HL-60 (cell line): ENCODE measurements around the gene NDUFS3.

Experiments
- DNase-seq, 2 experiments: peaks; one replicate each; pipeline ENCODE4 v3.0.0-alpha.2; 2010 to 2020; ENCODE audit warnings: low read depth in 1 of 2, low spot score in 1 of 2
- H3K27ac ChIP-seq: fragments of 250-450 bp; sonication (Bioruptor Pico); replicated peaks from 2 replicates; pipeline ENCODE4 v1.5.1; 2020; ENCODE audit warnings: mild to moderate bottlenecking, moderate library complexity
- H3K27me3 ChIP-seq: fragments of 250-450 bp; sonication (Bioruptor Pico); 2 replicates; pipeline ENCODE4 v1.5.1; 2021; ENCODE audit warnings: mild to moderate bottlenecking, moderate library complexity; ENCODE audit not compliant: insufficient read depth, poor library complexity, severe bottlenecking
- H3K4me3 ChIP-seq: replicated peaks from 2 replicates; pipeline ENCODE4 v1.5.1; 2011; ENCODE audit warnings: mild to moderate bottlenecking, control low read depth, low read length; ENCODE audit not compliant: insufficient read depth
- GABPA ChIP-seq: IDR thresholded peaks from 2 replicates; pipeline ENCODE4 v1.6.1; 2012; ENCODE audit warnings: low read depth
- POLR2AphosphoS5 ChIP-seq: IDR thresholded peaks from 2 replicates; pipeline ENCODE4 v1.6.1; 2012; ENCODE audit warnings: low read depth
- SPI1 ChIP-seq: IDR thresholded peaks from 2 replicates; pipeline ENCODE4 v1.6.1; 2012; ENCODE audit warnings: low read depth, mild to moderate bottlenecking, borderline replicate concordance
- TF ChIP-seq, protein P1 (sequence below): IDR thresholded peaks from one replicate; pipeline ENCODE4 v1.5.1; 2011; ENCODE audit warnings: low read length, control low read depth, inconsistent platforms; ENCODE audit not compliant: insufficient read depth
- TF ChIP-seq, protein P2 (sequence below): IDR thresholded peaks from 2 replicates; pipeline ENCODE4 v1.6.1; 2012; ENCODE audit warnings: low read depth; ENCODE audit not compliant: insufficient replicate concordance

Gene NDUFS3

DNA sequence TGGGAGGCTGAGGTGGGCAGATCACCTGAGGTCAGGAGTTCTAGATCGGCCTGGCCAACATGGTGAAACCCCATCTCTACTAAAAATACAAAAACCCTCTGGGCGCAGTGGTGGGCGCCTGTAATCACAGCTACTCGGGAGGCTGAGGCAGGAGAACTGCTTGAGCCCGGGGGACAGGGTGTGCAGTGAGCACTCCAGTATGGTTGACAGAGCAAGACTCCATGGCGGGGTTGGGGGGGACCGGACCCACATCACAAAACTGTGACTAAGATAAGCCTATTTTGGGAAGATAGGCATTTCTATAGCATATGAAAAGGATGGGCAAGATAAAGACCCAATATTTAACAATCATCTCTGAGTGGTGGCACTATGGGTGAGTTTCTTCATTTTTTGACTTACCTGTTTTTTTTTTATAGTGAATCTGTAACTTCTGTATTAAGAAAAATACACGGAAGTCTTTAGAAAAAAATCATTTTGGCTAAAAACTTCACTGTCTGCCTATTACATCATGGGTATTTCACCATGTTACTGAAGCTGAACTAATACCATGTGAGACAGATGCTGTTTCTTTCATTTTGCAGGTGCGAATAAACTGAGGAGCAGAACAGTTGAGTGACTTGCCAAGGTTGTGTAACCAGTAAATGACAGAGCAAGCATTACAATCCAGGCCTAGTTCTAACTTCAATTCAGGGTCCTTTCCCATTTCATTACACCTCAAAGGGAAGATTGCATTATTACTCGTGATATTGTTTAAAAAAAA is 28.4 kb upstream of the NDUFS3 start:
- Histone ChIP-seq H3K27me3 (no peaks in the 10 kb centered on the region), H3K27ac (peak overlapping the region; percentile 84), H3K4me3 (no peak overlapping the region)
- DNase-seq, result peak in 1 of 2 experiments; percentile 64
- TF ChIP-seq SPI1 (no peak), POLR2AphosphoS5 (no peak), GABPA (no peak)
- TF ChIP-seq, protein P1, sequence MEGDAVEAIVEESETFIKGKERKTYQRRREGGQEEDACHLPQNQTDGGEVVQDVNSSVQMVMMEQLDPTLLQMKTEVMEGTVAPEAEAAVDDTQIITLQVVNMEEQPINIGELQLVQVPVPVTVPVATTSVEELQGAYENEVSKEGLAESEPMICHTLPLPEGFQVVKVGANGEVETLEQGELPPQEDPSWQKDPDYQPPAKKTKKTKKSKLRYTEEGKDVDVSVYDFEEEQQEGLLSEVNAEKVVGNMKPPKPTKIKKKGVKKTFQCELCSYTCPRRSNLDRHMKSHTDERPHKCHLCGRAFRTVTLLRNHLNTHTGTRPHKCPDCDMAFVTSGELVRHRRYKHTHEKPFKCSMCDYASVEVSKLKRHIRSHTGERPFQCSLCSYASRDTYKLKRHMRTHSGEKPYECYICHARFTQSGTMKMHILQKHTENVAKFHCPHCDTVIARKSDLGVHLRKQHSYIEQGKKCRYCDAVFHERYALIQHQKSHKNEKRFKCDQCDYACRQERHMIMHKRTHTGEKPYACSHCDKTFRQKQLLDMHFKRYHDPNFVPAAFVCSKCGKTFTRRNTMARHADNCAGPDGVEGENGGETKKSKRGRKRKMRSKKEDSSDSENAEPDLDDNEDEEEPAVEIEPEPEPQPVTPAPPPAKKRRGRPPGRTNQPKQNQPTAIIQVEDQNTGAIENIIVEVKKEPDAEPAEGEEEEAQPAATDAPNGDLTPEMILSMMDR, result no peak
- TF ChIP-seq, protein P2, sequence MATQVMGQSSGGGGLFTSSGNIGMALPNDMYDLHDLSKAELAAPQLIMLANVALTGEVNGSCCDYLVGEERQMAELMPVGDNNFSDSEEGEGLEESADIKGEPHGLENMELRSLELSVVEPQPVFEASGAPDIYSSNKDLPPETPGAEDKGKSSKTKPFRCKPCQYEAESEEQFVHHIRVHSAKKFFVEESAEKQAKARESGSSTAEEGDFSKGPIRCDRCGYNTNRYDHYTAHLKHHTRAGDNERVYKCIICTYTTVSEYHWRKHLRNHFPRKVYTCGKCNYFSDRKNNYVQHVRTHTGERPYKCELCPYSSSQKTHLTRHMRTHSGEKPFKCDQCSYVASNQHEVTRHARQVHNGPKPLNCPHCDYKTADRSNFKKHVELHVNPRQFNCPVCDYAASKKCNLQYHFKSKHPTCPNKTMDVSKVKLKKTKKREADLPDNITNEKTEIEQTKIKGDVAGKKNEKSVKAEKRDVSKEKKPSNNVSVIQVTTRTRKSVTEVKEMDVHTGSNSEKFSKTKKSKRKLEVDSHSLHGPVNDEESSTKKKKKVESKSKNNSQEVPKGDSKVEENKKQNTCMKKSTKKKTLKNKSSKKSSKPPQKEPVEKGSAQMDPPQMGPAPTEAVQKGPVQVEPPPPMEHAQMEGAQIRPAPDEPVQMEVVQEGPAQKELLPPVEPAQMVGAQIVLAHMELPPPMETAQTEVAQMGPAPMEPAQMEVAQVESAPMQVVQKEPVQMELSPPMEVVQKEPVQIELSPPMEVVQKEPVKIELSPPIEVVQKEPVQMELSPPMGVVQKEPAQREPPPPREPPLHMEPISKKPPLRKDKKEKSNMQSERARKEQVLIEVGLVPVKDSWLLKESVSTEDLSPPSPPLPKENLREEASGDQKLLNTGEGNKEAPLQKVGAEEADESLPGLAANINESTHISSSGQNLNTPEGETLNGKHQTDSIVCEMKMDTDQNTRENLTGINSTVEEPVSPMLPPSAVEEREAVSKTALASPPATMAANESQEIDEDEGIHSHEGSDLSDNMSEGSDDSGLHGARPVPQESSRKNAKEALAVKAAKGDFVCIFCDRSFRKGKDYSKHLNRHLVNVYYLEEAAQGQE, result no peak

DNA sequence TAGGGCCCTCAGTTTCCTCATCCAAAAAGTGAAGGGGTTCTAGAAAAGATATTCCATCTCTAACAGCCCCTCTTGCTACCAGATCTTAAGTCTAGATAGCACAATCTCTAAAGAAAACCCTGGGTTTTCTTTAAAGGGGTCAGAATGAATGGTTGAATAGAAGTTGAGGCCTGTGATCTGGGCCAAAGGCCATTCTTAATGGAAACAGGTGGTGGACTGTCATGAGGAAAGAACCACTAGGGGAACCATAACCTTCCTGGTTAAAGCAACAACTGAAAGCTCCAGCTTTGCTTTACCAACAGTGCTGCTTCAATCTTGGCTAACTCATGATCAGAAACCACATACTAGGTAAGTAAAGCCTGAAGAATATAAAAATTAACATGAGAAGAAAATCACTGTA is 27.8 kb upstream of the NDUFS3 start:
- peak overlapping the region; percentile 84 for H3K27ac ChIP-seq
- peak in 1 of 2 experiments; percentile 28 for DNase-seq
- TF ChIP-seq GABPA (no peak), SPI1 (no peak), POLR2AphosphoS5 (no peak)
- TF ChIP-seq, protein P2, result no peak
- TF ChIP-seq, protein P1, result peak; percentile 26

DNA sequence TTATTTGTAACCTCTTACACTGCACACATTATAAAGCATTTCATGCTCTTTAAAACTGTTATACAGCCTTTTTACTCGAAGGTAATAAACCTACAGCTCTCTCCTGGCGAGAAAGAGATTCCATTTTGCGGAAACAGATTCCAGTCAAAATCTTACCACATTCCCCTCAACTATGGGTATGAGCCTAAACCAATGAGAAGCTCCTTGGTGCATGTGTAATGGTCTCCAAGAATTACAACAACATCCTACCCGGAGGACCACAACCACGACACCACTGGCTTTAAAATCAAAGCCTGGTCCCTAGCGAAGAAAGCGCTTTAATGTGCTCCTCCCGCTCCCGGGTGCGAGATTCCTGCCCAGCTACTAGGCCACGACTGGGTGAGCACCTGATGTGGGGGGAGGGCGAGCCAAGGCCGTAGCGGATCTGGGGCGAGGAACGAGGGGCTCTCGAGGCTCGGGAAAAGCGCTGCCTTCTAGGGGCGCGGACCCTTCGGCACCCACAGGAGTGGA is 26.8 kb upstream of the NDUFS3 start:
- Histone ChIP-seq H3K27me3 (no peaks in the 10 kb centered on the region), H3K27ac (peak overlapping the region; percentile 84), H3K4me3 (peak overlapping the region; percentile 98)
- DNase-seq, result peak in 1 of 2 experiments; percentile 42
- TF ChIP-seq, protein P2, result no peak
- TF ChIP-seq POLR2AphosphoS5 (no peak; the same call in none of the 2 replicates), SPI1 (no peak), GABPA (no peak)
- TF ChIP-seq, protein P1, result no peak

More for the DNA sequence above, 27.8 kb upstream of the NDUFS3 start:
- Histone ChIP-seq H3K27me3 (no peaks in the 10 kb centered on the region), H3K4me3 (peak overlapping the region; percentile 98; the same call in 1 of the 2 replicates)
